Measurements from ENCODE around the gene UBXN10.

GRCh38 chr1:20191266-20191825, 5.5 kb downstream of the UBXN10 start:
- TF ChIP-seq POLR2A (IDR thresholded peaks at IDR 0.05): no peak
- no peak for TF ChIP-seq CTCF (IDR thresholded peaks at IDR 0.05)

All from uterus (tissue), 2 donors.